GM12878 (cell line): Measurements from ENCODE around the gene SETDB1. TPM values are rescaled to one million over a fixed set of nuclear protein-coding genes. Genes with fewer than 3 reads are reported as not detected.

Experiments used
- ATF7 ChIP-seq: fragments of 450-650 bp; IDR thresholded peaks from 2 replicates; pipeline ENCODE4 v1.6.1; 2016; ENCODE audit warnings: low read depth, mild to moderate bottlenecking
- CREB1 ChIP-seq: IDR thresholded peaks from 2 replicates; pipeline ENCODE4 v1.6.1; 2012; ENCODE audit warnings: low read depth, mild to moderate bottlenecking, inconsistent platforms
- E4F1 ChIP-seq: fragments of 450-650 bp; IDR thresholded peaks from 2 replicates; pipeline ENCODE4 v1.6.1; 2018; ENCODE audit warnings: borderline replicate concordance, mild to moderate bottlenecking; ENCODE audit not compliant: partially characterized antibody
- HDAC6 ChIP-seq: fragments of 200-600 bp; sonication (generic); IDR thresholded peaks from one replicate; pipeline ENCODE4 v1.8.0; 2017; ENCODE audit warnings: antibody characterized with exemption; ENCODE audit not compliant: unreplicated experiment
- MAX ChIP-seq: IDR thresholded peaks from 2 replicates; pipeline ENCODE4 v1.6.1; 2012; ENCODE audit warnings: low read depth, low read length, improper control_type of control experiment
- MTA2 ChIP-seq: fragments of 450-650 bp; IDR thresholded peaks from 2 replicates; pipeline ENCODE4 v1.6.1; 2016; ENCODE audit warnings: low read depth, mild to moderate bottlenecking, moderate library complexity
- MTA3 ChIP-seq: IDR thresholded peaks from 2 replicates; pipeline ENCODE4 v1.6.1; 2012; ENCODE audit warnings: low read length, inconsistent platforms, borderline replicate concordance
- MYC ChIP-seq: IDR thresholded peaks from 2 replicates; pipeline ENCODE4 v1.6.1; 2011; ENCODE audit warnings: mild to moderate bottlenecking, low read length, moderate library complexity, inconsistent platforms; ENCODE audit not compliant: insufficient read depth, insufficient replicate concordance, insufficient read length, severe bottlenecking
- NR2F1 ChIP-seq: fragments of 450-650 bp; conservative IDR thresholded peaks from 2 replicates; pipeline ENCODE4 v1.6.1; 2017; ENCODE audit warnings: mild to moderate bottlenecking
- NRF1 ChIP-seq: conservative IDR thresholded peaks from 2 replicates; pipeline ENCODE4 v1.6.1; 2011; ENCODE audit warnings: mild to moderate bottlenecking, low read depth, low read length, improper control_type of control experiment
- POLR2A ChIP-seq: IDR thresholded peaks from 2 replicates; pipeline ENCODE4 v1.6.1; 2011; ENCODE audit warnings: low read depth, mild to moderate bottlenecking, low read length
- REST ChIP-seq: IDR thresholded peaks from 2 replicates; pipeline ENCODE4 v1.6.1; 2012; ENCODE audit warnings: mild to moderate bottlenecking, low read depth, low read length
- SIN3A ChIP-seq: IDR thresholded peaks from 2 replicates; pipeline ENCODE4 v1.6.1; 2012; ENCODE audit warnings: low read depth, low read length, improper control_type of control experiment
- STAT1 ChIP-seq: fragments of 450-650 bp; conservative IDR thresholded peaks from 2 replicates; pipeline ENCODE4 v1.6.1; 2014; ENCODE audit warnings: antibody characterized with exemption, mild to moderate bottlenecking
- TARDBP ChIP-seq: IDR thresholded peaks from 2 replicates; pipeline ENCODE4 v1.6.1; 2016; ENCODE audit warnings: borderline replicate concordance
- WRNIP1 ChIP-seq: IDR thresholded peaks from 2 replicates; pipeline ENCODE4 v1.6.1; 2011; ENCODE audit warnings: low read depth, low read length, improper control_type of control experiment, borderline replicate concordance
- ZBED1 ChIP-seq: IDR thresholded peaks from 2 replicates; pipeline ENCODE4 v1.6.1; 2016; ENCODE audit warnings: borderline replicate concordance
- polyA plus RNA-seq, 11 experiments: library from polyadenylated mRNA; depleted of rRNA in 4 of 11; unstranded in 6 of 11; stranded (reverse) in 5 of 11; fragments of >200 nt; fragmentation: Nextera tagmentation in 4 of 11; fragmentation: Illumina TruSeq in 1 of 11; extraction: Ambion mirVana in 4 of 11; extraction: Trizol in 1 of 11; gene quantifications; 1 replicate in 1 of 11; 2 replicates in 10 of 11; pipeline versions ENCODE4 v1.2.1 to v1.2.3, GENCODE V29; 2011 to 2016; ENCODE audit warnings: inconsistent platforms in 2 of 11, missing spikeins in 2 of 11, low read depth in 1 of 11
- total RNA-seq, 4 experiments: library from RNA; depleted of rRNA in 3 of 4; stranded (reverse); fragments of >200 nt in 3 of 4; fragmentation: Illumina TruSeq in 1 of 4; extraction: Trizol in 1 of 4; gene quantifications; 2 replicates each; pipeline versions ENCODE4 v1.2.1 to v1.2.3, GENCODE V29; 2013 to 2021
- TF ChIP-seq, protein P1 (sequence below): fragments of 150-350 bp; IDR thresholded peaks from 2 replicates; pipeline ENCODE4 v1.6.1; 2016; ENCODE audit warnings: low read depth, low read length
- TF ChIP-seq, protein P2 (sequence below): IDR thresholded peaks from 2 replicates; pipeline ENCODE4 v1.6.1; 2011; ENCODE audit warnings: borderline replicate concordance, low read depth, mild to moderate bottlenecking, moderate library complexity, mixed read lengths, low read length; ENCODE audit not compliant: insufficient read depth; ENCODE audit errors: extremely low read length

SETDB1 gene
- total and polyA plus RNA-seq, 10 of the 15 experiments (the other 5 are each of a cell fraction or from before 2014, with no cell fraction given), result 14.3 to 56.7 (median 35.7) TPM

DNA sequence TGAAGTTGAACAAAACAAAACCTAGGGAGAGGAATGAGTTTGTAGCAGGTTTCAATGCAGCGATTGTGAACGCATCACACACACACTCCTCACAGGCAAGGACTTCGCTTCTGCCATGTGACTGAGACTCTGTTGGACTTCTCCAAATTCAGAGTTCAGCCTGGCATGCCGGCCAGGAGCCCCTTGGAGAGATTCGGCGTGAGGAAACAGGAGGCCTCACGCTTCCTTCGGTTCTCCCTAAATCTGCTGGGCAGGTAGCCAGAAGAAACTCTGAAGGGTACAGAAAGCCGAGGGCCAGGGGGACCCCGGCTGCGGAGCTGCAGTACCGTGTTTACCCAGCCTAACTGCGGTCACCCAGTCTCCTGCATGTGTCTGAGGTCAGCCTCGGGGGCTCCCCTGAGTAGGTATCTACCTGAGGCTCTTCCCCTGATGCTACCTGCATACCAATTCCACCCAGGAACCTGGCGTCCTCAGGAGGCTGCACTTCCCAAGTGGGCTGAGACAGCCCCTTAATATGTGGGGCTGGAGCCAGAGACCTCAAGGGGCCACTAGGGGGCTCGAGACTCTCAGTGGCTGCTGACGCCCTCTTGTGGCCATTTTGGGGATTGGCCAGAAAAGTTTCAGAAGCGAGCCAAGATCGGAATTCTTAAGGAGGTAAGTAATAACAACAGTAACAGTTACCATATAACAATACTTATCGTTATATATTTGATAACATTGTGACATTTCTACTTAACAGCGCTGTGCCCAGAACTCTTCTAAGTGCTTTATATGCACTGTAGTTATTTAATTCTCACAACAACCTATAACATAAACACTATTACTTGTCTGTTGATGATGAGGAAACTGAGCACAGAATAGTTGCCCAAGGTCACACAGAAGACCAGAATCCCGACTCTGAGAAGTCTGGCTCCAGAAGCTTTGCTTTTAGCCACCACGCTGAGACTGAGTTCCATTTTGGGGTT is 53.2 kb downstream of the SETDB1 start (continued):
- TF ChIP-seq, protein P1, sequence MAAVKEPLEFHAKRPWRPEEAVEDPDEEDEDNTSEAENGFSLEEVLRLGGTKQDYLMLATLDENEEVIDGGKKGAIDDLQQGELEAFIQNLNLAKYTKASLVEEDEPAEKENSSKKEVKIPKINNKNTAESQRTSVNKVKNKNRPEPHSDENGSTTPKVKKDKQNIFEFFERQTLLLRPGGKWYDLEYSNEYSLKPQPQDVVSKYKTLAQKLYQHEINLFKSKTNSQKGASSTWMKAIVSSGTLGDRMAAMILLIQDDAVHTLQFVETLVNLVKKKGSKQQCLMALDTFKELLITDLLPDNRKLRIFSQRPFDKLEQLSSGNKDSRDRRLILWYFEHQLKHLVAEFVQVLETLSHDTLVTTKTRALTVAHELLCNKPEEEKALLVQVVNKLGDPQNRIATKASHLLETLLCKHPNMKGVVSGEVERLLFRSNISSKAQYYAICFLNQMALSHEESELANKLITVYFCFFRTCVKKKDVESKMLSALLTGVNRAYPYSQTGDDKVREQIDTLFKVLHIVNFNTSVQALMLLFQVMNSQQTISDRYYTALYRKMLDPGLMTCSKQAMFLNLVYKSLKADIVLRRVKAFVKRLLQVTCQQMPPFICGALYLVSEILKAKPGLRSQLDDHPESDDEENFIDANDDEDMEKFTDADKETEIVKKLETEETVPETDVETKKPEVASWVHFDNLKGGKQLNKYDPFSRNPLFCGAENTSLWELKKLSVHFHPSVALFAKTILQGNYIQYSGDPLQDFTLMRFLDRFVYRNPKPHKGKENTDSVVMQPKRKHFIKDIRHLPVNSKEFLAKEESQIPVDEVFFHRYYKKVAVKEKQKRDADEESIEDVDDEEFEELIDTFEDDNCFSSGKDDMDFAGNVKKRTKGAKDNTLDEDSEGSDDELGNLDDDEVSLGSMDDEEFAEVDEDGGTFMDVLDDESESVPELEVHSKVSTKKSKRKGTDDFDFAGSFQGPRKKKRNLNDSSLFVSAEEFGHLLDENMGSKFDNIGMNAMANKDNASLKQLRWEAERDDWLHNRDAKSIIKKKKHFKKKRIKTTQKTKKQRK, result no peak
- no peak for TF ChIP-seq MAX
- no peak for TF ChIP-seq TARDBP
- no peak for TF ChIP-seq POLR2A
- TF ChIP-seq STAT1, result 0 out of 2 replicates have a peak, but pooled peaks have one; percentile 64
- TF ChIP-seq, protein P2, sequence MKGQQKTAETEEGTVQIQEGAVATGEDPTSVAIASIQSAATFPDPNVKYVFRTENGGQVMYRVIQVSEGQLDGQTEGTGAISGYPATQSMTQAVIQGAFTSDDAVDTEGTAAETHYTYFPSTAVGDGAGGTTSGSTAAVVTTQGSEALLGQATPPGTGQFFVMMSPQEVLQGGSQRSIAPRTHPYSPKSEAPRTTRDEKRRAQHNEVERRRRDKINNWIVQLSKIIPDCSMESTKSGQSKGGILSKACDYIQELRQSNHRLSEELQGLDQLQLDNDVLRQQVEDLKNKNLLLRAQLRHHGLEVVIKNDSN, result no peak
- TF ChIP-seq SIN3A, result no peak
- no peak for TF ChIP-seq MTA3
- TF ChIP-seq REST, result no peak
- TF ChIP-seq MTA2, result no peak
- TF ChIP-seq WRNIP1, result 0 out of 2 replicates have a peak, but pooled peaks have one; percentile 18
- TF ChIP-seq HDAC6, result no peak
- no peak for TF ChIP-seq E4F1
- no peak for TF ChIP-seq MYC
- peak; percentile 60; the same call in 1 of the 2 replicates for TF ChIP-seq CREB1
- TF ChIP-seq NRF1, result no peak
- no peak for TF ChIP-seq ZBED1
- no peak for TF ChIP-seq ATF7
- TF ChIP-seq NR2F1, result peak; percentile 56
